Spleen (tissue), 11 donors: ENCODE measurements around the gene ZSCAN21. TPM values are rescaled to one million over a fixed set of nuclear protein-coding genes. Genes with fewer than 3 reads are reported as not detected.

Experiments
- DNase-seq: peaks from one replicate; pipeline ENCODE4 v3.0.0-alpha.2; 2020
- H3K27ac ChIP-seq, 8 donors: fragments of 200-600 bp; sonication (generic) in 7 of 8; 1 replicate in 4 of 8; 2 replicates in 4 of 8; pipeline versions ENCODE4 v1.5.0 to v1.8.0; 2016 to 2021; ENCODE audit warnings: inconsistent platforms in 4 of 8, mild to moderate bottlenecking in 4 of 8, moderate library complexity in 1 of 8
- H3K27me3 ChIP-seq, 7 donors: fragments of 200-600 bp; sonication (generic) in 6 of 7; replicated peaks in 1 of 7; 1 replicate in 4 of 7; 2 replicates in 3 of 7; pipeline versions ENCODE4 v1.5.0 to v1.8.0; 2016 to 2021; ENCODE audit warnings: inconsistent platforms in 3 of 7, mild to moderate bottlenecking in 1 of 7
- H3K36me3 ChIP-seq, 6 donors: fragments of 200-600 bp; sonication (generic) in 5 of 6; 1 replicate in 4 of 6; 2 replicates in 2 of 6; pipeline versions ENCODE4 v1.5.0 to v1.8.0; 2016 to 2021; ENCODE audit warnings: inconsistent platforms in 2 of 6
- H3K4me1 ChIP-seq, 6 donors: fragments of 200-600 bp; sonication (generic) in 5 of 6; 1 replicate in 3 of 6; 2 replicates in 3 of 6; pipeline versions ENCODE4 v1.5.0 to v1.8.0; 2016 to 2021; ENCODE audit warnings: inconsistent platforms in 3 of 6
- H3K4me3 ChIP-seq, 8 donors: fragments of 200-600 bp; sonication (generic) in 7 of 8; 1 replicate in 4 of 8; 2 replicates in 4 of 8; pipeline versions ENCODE4 v1.5.0 to v1.8.0; 2016 to 2021; ENCODE audit warnings: inconsistent platforms in 4 of 8, mild to moderate bottlenecking in 4 of 8, moderate library complexity in 2 of 8
- H3K9me3 ChIP-seq, 8 donors: fragments of 200-600 bp; sonication (generic) in 7 of 8; 1 replicate in 4 of 8; 2 replicates in 4 of 8; pipeline versions ENCODE4 v1.5.0 to v1.8.0; 2016 to 2021; ENCODE audit warnings: inconsistent platforms in 4 of 8
- POLR2A ChIP-seq, 3 donors: fragments of 450-650 bp; IDR thresholded peaks; one replicate each; pipeline ENCODE4 v1.5.1; 2017; ENCODE audit warnings: antibody characterized with exemption in 3 of 3, mild to moderate bottlenecking in 1 of 3
- POLR2AphosphoS5 ChIP-seq, 3 donors: sonication (generic); formaldehyde crosslinking; IDR thresholded peaks; one replicate each; pipeline ENCODE4 v1.5.1; 2017; ENCODE audit warnings: antibody characterized with exemption in 3 of 3
- WGBS, 5 donors: extraction: QIAGEN DNeasy Blood & Tissue Kit in 3 of 5; methylation state at CpG; one replicate each; pipeline versions ENCODE4 v1.1.5 to v1.1.7; 2013 to 2018; 5-methylcytosine and 5-hydroxymethylcytosine counted together
- intact Hi-C: fragments of 100-400 bp; cut with DNase I; formaldehyde crosslinking; loops from one replicate; pipeline ENCODE4 v1.15.0; 2023; ENCODE audit warnings: low total_unique reads
- polyA plus RNA-seq, 3 donors: library from polyadenylated mRNA; stranded (reverse); fragments of 200-250 nt; gene quantifications; one replicate each; pipeline ENCODE4 v1.2.1, GENCODE V29; 2013
- total RNA-seq, 7 donors: library from RNA; depleted of rRNA in 3 of 7; stranded (reverse); fragments of >200 nt in 3 of 7; fragmentation: NEBNext Ultra II Directional in 4 of 7; extraction: Animal tissue kit (Norgen Biotek cat#: 25700) in 4 of 7; gene quantifications; one replicate each; pipeline versions ENCODE4 v1.1.0 to v1.2.1, GENCODE V29; 2016 to 2021
- TF ChIP-seq, protein P1 (sequence below), 11 experiments: fragments of 200-600 bp in 7 of 11; fragments of 450-650 bp in 4 of 11; sonication (generic) in 4 of 11; IDR thresholded peaks in 8 of 11; conservative IDR thresholded peaks in 3 of 11; 1 replicate in 7 of 11; 2 replicates in 4 of 11; pipeline versions ENCODE4 v1.4.0 to v1.8.0; 2016 to 2021; ENCODE audit warnings: antibody characterized with exemption in 11 of 11, inconsistent platforms in 4 of 11, mild to moderate bottlenecking in 1 of 11
- donor health status: healthy with polysubstance abuse.
- donor health status: DM: no; HTN: no; CAD: no; lungs with moderate emphysema.
- donor health status: DM: no; HTN: no; CAD: no.
- donor health status: Bipolar disorder and iron deficiency.
- donor health status: healthy.
- donor health status: DM: no; HTN: no; CAD: no.
- donor health status: DM: yes; HTN: yes; CAD: no.

ZSCAN21 gene
- total and polyA plus RNA-seq, 10 donors: 3.7 to 14.3 (median 8.6) TPM

DNA sequence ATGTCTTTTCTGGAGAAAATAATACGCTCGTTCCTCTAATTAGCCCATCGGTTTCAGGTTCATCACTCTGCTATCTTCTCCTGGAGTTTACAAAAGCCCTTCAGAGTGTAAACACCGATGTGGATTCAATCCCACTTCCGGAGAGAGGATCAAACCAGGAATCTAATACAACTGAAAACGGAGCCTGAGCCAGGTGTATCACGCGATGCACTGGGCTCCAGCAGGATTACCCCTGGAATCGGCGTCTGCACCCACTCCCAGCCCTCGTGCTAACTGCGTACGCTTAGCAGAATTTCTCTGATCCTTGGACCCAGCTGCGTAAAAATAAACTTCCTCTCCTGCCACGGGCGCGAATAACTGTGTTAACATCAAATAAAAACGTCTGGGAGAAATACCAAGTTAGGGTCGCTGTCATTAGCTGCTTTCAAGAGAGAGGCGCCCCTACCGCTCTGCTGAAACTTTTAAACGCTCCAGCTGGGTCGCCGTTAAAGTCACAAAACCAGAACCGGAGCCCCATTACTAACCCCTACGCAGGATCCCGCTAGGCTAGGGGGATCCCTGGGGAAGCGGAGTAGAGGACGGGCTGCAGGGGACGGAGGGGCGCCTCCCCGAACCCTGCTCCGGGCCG, 31.4 kb downstream of the ZSCAN21 start:
- Histone ChIP-seq H3K4me3 (peak overlapping the region; percentile 91 to 100 (median 97)), H3K36me3 (peaks cover 0 to 43% (median 28%) of the 10 kb centered on the region in 6 donors), H3K4me1 (peaks cover 21 to 49% (median 36%) of the 10 kb centered on the region in 6 donors), H3K9me3 (no peaks in the 10 kb centered on the region), H3K27me3 (no peaks in the 10 kb centered on the region), H3K27ac (peak overlapping the region; percentile 75 to 92 (median 88))
- no peak for TF ChIP-seq POLR2A (IDR thresholded peaks at IDR 0.05)
- TF ChIP-seq POLR2AphosphoS5 (IDR thresholded peaks at IDR 0.05): no peak
- TF ChIP-seq, protein P1, sequence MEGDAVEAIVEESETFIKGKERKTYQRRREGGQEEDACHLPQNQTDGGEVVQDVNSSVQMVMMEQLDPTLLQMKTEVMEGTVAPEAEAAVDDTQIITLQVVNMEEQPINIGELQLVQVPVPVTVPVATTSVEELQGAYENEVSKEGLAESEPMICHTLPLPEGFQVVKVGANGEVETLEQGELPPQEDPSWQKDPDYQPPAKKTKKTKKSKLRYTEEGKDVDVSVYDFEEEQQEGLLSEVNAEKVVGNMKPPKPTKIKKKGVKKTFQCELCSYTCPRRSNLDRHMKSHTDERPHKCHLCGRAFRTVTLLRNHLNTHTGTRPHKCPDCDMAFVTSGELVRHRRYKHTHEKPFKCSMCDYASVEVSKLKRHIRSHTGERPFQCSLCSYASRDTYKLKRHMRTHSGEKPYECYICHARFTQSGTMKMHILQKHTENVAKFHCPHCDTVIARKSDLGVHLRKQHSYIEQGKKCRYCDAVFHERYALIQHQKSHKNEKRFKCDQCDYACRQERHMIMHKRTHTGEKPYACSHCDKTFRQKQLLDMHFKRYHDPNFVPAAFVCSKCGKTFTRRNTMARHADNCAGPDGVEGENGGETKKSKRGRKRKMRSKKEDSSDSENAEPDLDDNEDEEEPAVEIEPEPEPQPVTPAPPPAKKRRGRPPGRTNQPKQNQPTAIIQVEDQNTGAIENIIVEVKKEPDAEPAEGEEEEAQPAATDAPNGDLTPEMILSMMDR (IDR thresholded peaks at IDR 0.05 in 8 of 11, conservative IDR thresholded peaks at IDR 0.05 in 3 of 11): no peak
- WGBS, 5 donors: 1 to 4% (median 2%) methylated on average over 24 to 34 of the region's 34 CpGs
- intact Hi-C loops: loop anchor here (5.0 kb wide), 1 partner anchor 46 kb away; the partner anchor contains the start of gene MBLAC1
- peak; percentile 76 for DNase-seq

DNA sequence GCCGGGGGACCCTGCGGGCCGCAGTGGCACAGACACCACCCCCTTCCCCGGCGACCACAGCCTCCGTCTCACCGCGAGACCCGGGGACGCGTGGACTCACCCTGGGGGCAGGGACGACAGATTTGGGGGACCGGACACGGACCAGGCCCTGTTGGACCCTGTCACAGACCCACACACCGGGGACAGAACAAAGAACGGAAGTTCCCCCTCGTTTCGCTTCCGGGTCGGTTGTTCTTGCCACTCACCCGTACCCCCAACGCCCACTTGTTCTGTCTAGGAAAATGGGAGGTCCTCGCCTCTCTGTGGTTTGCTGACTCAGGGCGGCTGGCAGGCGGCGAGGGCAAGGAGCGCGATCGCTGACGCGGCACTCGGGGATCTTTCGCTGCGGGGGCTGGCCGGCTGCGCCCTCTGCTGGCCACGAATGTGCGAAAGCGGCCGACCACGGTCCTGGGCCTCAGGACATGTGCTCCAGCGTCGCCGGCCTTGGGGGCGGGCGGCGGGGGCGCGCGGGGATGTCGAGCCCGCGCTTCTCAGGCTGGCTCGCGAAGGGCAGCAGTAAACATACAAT, 32.0 kb downstream of the ZSCAN21 start, which contains the start of gene ZNF3:
Gene ZNF3, minus strand, starts transcription at position 189 of the 568 bp plus-strand sequence. CDS start 4,366 bp downstream, outside the sequence.
- no peaks in the 10 kb centered on the region for H3K27me3 ChIP-seq
- H3K9me3 ChIP-seq: no peaks in the 10 kb centered on the region
- H3K27ac ChIP-seq: peak within 1 kb of the TSS; percentile 75 to 92 (median 88)
- intact Hi-C loops: loop anchor here (5.0 kb wide), 1 partner anchor 46 kb away; the partner anchor contains the start of gene MBLAC1
- peaks cover 0 to 37% (median 22%) of the 10 kb centered on the region in 6 donors for H3K36me3 ChIP-seq
- peaks cover 21 to 53% (median 36%) of the 10 kb centered on the region in 6 donors for H3K4me1 ChIP-seq
- peak; percentile 99 for DNase-seq
- TF ChIP-seq POLR2A (IDR thresholded peaks at IDR 0.05): peak in 1 of 3 donors; percentile 60
- TF ChIP-seq, protein P1 (IDR thresholded peaks at IDR 0.05 in 8 of 11, conservative IDR thresholded peaks at IDR 0.05 in 3 of 11): peak; percentile 94 to 99 (median 96)
- TF ChIP-seq POLR2AphosphoS5 (IDR thresholded peaks at IDR 0.05): peak; percentile 94 to 98 (median 95)
- H3K4me3 ChIP-seq: peak within 1 kb of the TSS; percentile 91 to 100 (median 97)
- WGBS, 5 donors: 0 to 1% (median 1%) methylated on average over 30 to 55 of the region's 55 CpGs

DNA sequence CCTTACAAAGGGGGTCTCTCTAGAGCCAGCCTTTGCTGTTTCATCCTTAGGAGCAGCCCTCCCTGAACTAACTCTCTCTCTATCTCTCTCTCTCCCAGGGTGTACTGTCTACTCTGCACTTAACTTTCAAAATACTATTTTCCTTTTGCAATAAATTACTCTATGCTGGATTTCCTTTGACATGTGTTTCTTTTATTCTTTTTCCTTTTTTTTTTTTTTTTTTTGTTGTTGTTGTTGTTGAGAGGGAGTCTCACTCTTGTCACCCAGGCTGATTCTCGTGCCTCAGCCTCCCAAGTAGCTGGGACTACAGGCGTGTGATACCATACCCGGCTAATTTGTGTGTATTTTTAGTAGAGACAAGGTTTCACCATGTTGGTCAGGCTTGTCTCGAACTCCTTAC, 33.4 kb downstream of the ZSCAN21 start:
- peaks cover 21 to 58% (median 41%) of the 10 kb centered on the region in 6 donors for H3K4me1 ChIP-seq
- intact Hi-C loops: loop anchor here (5.0 kb wide), 1 partner anchor 44 kb away; the partner anchor contains the start of gene MBLAC1
- H3K27ac ChIP-seq: peak overlapping the region in 7 of 8 donors; percentile 75 to 92 (median 89)
- no peaks in the 10 kb centered on the region for H3K9me3 ChIP-seq
- peak overlapping the region in 1 of 8 donors; percentile 99 for H3K4me3 ChIP-seq
- peaks cover 0 to 23% (median 13%) of the 10 kb centered on the region in 6 donors for H3K36me3 ChIP-seq
- TF ChIP-seq, protein P1 (IDR thresholded peaks at IDR 0.05 in 8 of 11, conservative IDR thresholded peaks at IDR 0.05 in 3 of 11): no peak
- TF ChIP-seq POLR2AphosphoS5 (IDR thresholded peaks at IDR 0.05) (no peak), POLR2A (IDR thresholded peaks at IDR 0.05) (no peak)
- no peaks in the 10 kb centered on the region for H3K27me3 ChIP-seq
- WGBS, 5 donors: 57 to 74% (median 62%) methylated on average over 4 of the region's 4 CpGs
- no peak for DNase-seq

DNA sequence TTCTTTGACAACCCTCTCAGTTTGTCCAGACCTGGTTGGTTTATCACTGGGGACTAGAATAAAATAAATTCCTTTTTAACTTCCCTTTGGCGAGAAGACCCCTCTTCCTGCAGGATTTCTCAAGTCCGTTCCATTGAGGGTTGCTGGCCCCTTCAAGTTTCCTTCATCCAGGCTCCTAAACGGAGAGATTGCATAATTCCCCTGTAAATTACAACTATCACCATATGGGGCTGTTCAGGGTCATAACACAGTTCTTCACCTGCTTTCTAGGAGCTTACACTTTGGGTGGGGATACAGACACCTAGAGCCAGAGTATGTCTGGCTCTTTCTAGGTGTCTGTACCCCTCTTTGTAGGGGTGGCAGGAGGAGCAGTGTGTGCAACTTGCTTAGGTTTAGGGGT, 35.9 kb downstream of the ZSCAN21 start:
- Histone ChIP-seq H3K4me1 (peaks cover 26 to 61% (median 46%) of the 10 kb centered on the region in 6 donors), H3K36me3 (peaks cover 0 to 7% (median 4%) of the 10 kb centered on the region in 6 donors), H3K27ac (peak overlapping the region in 2 of 8 donors; percentile 7 to 90), H3K4me3 (no peak overlapping the region), H3K27me3 (no peaks in the 10 kb centered on the region), H3K9me3 (no peaks in the 10 kb centered on the region)
- 40 to 59% (median 52%) methylated on average over 3 of the region's 3 CpGs for WGBS, 5 donors
- TF ChIP-seq POLR2A (IDR thresholded peaks at IDR 0.05): no peak
- TF ChIP-seq, protein P1 (IDR thresholded peaks at IDR 0.05 in 8 of 11, conservative IDR thresholded peaks at IDR 0.05 in 3 of 11): no peak
- TF ChIP-seq POLR2AphosphoS5 (IDR thresholded peaks at IDR 0.05): no peak
- no peak for DNase-seq
- intact Hi-C loops: no loop called here
